ENCODE data around the gene GNAI3.
"Not testable (repeated sequence)": the region's sequence is repeated elsewhere in the genome, so short reads cannot be mapped to it uniquely, and the experiment has no call there.

GNAI3 gene

DNA sequence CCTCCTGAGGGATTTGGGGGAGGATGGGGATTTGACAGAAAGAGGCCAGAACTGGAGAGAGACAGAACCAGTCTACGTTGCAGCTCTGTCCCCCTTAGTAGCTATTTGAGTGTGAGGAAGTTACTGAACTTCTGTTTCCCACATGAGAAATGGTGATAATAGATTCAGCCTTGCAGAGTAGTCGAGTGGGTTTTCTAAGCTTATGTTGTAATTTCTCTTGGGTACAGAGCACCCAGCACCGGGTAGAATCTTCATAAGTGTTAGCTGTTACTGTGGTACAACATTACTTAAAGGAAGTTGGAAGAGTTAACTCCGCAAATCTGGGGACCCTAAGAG, 112.2 kb downstream of the GNAI3 start:
- DNase-seq (ENCODE audit: low spot score) = not testable (repeated sequence)

DNA sequence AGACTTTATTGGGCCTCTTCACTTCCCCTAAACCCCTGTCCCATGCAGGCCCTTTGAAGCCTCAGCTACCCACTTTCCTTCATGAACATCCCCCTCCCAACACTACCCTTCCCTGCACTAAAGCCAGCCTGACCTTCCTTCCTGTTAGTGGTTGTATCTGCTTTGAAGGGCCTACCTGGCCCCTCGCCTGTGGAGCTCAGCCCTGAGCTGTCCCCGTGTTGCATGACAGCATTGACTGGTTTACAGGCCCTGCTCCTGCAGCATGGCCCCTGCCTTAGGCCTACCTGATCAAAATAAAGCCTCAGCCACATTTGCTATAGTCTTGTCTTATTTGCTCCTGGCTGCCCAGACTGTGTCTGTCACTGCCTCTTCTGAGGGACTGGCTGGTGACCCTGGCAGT, 113.0 kb downstream of the GNAI3 start:
- DNase-seq (ENCODE audit: low spot score) = no peak

DNA sequence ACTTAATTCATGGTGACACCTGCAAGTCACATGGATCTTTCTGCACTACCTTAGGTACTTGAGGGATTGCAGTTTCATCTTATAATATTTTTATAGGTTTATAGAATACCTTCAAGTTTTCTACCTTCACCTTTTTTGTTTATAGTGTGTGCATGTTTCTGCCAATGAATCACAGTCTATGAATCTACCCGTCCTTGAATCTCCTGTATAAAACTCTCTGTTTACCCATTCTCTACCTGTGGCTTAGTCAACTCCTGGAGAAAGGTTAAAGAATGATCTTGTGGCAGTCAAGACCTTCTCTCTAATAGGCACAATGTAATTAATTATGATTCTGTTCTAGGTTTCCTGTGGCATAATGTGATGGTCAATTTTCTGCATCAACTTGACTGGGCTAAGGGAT, 116.3 kb downstream of the GNAI3 start:
- DNase-seq (ENCODE audit: low spot score) = no peak

DNA sequence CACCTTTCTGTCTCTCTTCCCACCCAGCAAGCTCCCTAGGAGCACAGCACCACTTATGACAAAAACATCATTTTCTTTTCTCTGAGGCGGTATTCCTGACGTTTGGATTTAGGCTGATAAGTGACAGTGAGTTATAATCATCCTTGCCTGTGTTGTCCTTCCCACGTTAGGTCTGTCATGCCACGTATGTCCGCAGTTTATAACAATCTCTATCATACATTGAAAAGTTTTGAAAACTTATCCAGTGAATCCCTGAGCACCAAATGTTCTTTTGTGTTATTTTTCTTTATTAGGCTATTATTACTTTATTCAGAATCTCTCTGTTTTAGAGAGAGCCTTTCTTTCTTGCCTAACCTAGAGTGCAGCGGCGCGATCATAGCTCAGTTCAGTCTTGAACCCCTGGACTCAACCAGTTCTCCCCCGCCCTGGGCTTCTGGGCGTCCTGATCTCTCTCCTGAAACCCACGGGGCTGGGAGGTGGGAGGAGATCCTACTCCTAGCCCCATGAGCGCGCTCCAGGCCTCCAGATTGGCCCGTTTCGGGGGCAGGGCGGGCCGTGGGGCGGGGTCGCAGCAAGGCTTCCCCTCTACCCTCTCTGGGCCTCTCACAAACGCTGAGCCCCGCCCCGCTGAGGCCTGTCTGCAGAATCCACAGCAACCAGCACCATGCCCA, 119.2 kb downstream of the GNAI3 start, which contains the start of gene GSTM2:
GSTM2 (plus strand) TSS at position 606 of the 671 bp plus-strand sequence; CDS start at position 665, 59 bp downstream.
- peak; percentile 85 for DNase-seq (ENCODE audit: low spot score)
